Measurements from ENCODE around the gene ODR4.
"Not testable (repeated sequence)": the region's sequence is repeated elsewhere in the genome, so short reads cannot be mapped to it uniquely, and the experiment has no call there.

GRCh38 chr1:186465491-186465890 lies 89.9 kb downstream of the ODR4 start:
- TF ChIP-seq CTCF (IDR thresholded peaks at IDR 0.05; ENCODE audit: poor library complexity); EZH2 (IDR thresholded peaks at IDR 0.05; ENCODE audit: borderline replicate concordance): not testable (repeated sequence)
